ENCODE measurements around the gene ABHD17A.

The ABHD17A gene

DNA sequence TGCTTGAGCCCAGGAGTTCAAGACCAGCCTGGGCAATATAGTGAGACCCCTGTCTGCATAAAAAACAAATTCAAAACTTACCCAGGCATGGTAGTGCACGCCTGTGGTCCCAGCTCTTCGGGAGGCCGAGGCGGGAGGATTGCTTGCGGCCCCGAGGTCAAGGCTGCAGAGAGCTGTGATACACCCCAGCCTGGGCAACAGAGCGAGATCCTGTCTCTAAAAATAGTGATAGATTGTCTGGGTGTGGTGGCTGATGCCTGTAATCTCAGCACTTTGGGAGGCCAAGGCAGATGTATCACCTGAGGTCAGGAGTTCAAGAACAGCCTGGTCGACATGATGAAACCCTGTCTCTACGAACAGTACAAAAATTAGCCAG lies 18.0 kb downstream of the ABHD17A start:
- peaks cover 14% of the 10 kb centered on the region for H3K36me3 ChIP-seq (ENCODE audit: insufficient read depth, insufficient read length, low read length)
- TF ChIP-seq YY1 (IDR thresholded peaks at IDR 0.05; ENCODE audit: insufficient read depth, insufficient read length), result no peak
- H3K4me3 ChIP-seq (ENCODE audit: insufficient read length, low read depth), result no peak overlapping the region
- no peak for DNase-seq (ENCODE audit: low read depth, low spot score)
- H3K9ac ChIP-seq (ENCODE audit: insufficient read length, low read depth), result no peak overlapping the region
- peaks cover 2% of the 10 kb centered on the region for H3K27me3 ChIP-seq (ENCODE audit: insufficient read depth, insufficient read length)
- H3K4me1 ChIP-seq (ENCODE audit: insufficient read depth, insufficient read length), result peaks cover 13% of the 10 kb centered on the region
- peaks cover 7% of the 10 kb centered on the region; the same call in 1 of the 2 replicates for H3K9me3 ChIP-seq (ENCODE audit: insufficient read depth, low read length)

DNA sequence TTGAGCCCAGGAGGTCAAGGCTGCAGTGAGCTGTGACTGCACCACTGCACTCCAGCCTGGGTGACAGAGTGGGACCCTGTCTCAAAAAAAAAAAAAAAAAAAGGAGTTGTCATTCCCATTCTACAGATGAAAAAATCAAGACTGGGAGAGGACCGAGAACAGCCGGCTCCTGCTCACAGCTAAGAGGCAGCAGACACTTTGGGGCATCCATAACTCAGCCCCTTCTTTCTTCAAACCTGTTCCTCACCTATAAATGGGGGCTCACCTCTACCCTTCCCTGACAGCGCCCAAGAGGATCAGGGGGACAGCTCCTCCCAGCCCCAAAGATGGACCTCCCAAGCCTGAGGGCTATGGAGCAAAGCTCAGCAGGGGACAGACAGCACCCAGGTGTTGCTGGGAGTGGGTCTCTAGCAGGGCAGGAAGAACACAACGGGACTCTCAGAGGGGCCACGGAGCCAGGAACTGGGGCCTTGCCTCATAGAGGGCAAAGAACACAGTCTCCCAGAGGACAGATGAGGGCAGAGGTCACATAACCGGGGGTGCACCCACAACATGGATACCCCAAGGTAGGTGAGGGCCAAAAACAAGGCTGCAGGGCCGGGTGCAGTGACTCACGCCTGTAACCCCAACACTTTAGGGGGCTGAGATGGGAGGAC lies 18.5 kb downstream of the ABHD17A start:
- Histone ChIP-seq H3K9ac (ENCODE audit: insufficient read length, low read depth) (no peak overlapping the region), H3K4me1 (ENCODE audit: insufficient read depth, insufficient read length) (peaks cover 13% of the 10 kb centered on the region), H3K4me3 (ENCODE audit: insufficient read length, low read depth) (no peak overlapping the region), H3K36me3 (ENCODE audit: insufficient read depth, insufficient read length, low read length) (peaks cover 12% of the 10 kb centered on the region), H3K9me3 (ENCODE audit: insufficient read depth, low read length) (peaks cover 7% of the 10 kb centered on the region; the same call in 1 of the 2 replicates), H3K27me3 (ENCODE audit: insufficient read depth, insufficient read length) (peaks cover 7% of the 10 kb centered on the region)
- TF ChIP-seq ZNF274 (IDR thresholded peaks at IDR 0.05; ENCODE audit: low read depth, low read length), result no peak
- TF ChIP-seq SUZ12 (IDR thresholded peaks at IDR 0.05; ENCODE audit: extremely low read depth, insufficient read depth, insufficient read length), result no peak
- TF ChIP-seq YY1 (IDR thresholded peaks at IDR 0.05; ENCODE audit: insufficient read depth, insufficient read length), result no peak
- DNase-seq (ENCODE audit: low read depth, low spot score), result no peak

GRCh38 chr19:1865172-1866010 lies 19.9 kb downstream of the ABHD17A start:
- H3K36me3 ChIP-seq (ENCODE audit: insufficient read depth, insufficient read length, low read length), result peaks cover 6% of the 10 kb centered on the region
- peaks cover 21% of the 10 kb centered on the region for H3K27me3 ChIP-seq (ENCODE audit: insufficient read depth, insufficient read length)
- peaks cover 7% of the 10 kb centered on the region; the same call in 1 of the 2 replicates for H3K9me3 ChIP-seq (ENCODE audit: insufficient read depth, low read length)
- TF ChIP-seq SUZ12 (IDR thresholded peaks at IDR 0.05; ENCODE audit: extremely low read depth, insufficient read depth, insufficient read length) (no peak), YY1 (IDR thresholded peaks at IDR 0.05; ENCODE audit: insufficient read depth, insufficient read length) (no peak), ZNF274 (IDR thresholded peaks at IDR 0.05; ENCODE audit: low read depth, low read length) (no peak)
- peaks cover 9% of the 10 kb centered on the region for H3K4me1 ChIP-seq (ENCODE audit: insufficient read depth, insufficient read length)
- peak overlapping the region; percentile 95 for H3K9ac ChIP-seq (ENCODE audit: insufficient read length, low read depth)
- DNase-seq (ENCODE audit: low read depth, low spot score), result no peak
- peak overlapping the region; percentile 77 for H3K4me3 ChIP-seq (ENCODE audit: insufficient read length, low read depth)

- peaks cover 7% of the 10 kb centered on the region; the same call in 1 of the 2 replicates for H3K9me3 ChIP-seq (ENCODE audit: insufficient read depth, low read length)
- peaks cover 24% of the 10 kb centered on the region for H3K27me3 ChIP-seq (ENCODE audit: insufficient read depth, insufficient read length)
- H3K4me1 ChIP-seq (ENCODE audit: insufficient read depth, insufficient read length), result peaks cover 6% of the 10 kb centered on the region
- H3K9ac ChIP-seq (ENCODE audit: insufficient read length, low read depth), result peak overlapping the region; percentile 95
- no peak for DNase-seq (ENCODE audit: low read depth, low spot score)
- TF ChIP-seq SUZ12 (IDR thresholded peaks at IDR 0.05; ENCODE audit: extremely low read depth, insufficient read depth, insufficient read length), result no peak
- no peak for TF ChIP-seq YY1 (IDR thresholded peaks at IDR 0.05; ENCODE audit: insufficient read depth, insufficient read length)
- no peak for TF ChIP-seq ZNF274 (IDR thresholded peaks at IDR 0.05; ENCODE audit: low read depth, low read length)
- H3K4me3 ChIP-seq (ENCODE audit: insufficient read length, low read depth), result peak overlapping the region; percentile 77
- peaks cover 6% of the 10 kb centered on the region for H3K36me3 ChIP-seq (ENCODE audit: insufficient read depth, insufficient read length, low read length)
Measured at GRCh38 chr19:1864480-1865171, 20.7 kb downstream of the ABHD17A start.

- Histone ChIP-seq H3K4me3 (ENCODE audit: insufficient read length, low read depth) (peak overlapping the region; percentile 84), H3K4me1 (ENCODE audit: insufficient read depth, insufficient read length) (peaks cover 11% of the 10 kb centered on the region), H3K36me3 (ENCODE audit: insufficient read depth, insufficient read length, low read length) (peaks cover 6% of the 10 kb centered on the region), H3K9me3 (ENCODE audit: insufficient read depth, low read length) (peaks cover 7% of the 10 kb centered on the region; the same call in 1 of the 2 replicates), H3K9ac (ENCODE audit: insufficient read length, low read depth) (peak overlapping the region; percentile 95), H3K27me3 (ENCODE audit: insufficient read depth, insufficient read length) (peaks cover 24% of the 10 kb centered on the region)
- peak; percentile 89 for DNase-seq (ENCODE audit: low read depth, low spot score)
- TF ChIP-seq YY1 (IDR thresholded peaks at IDR 0.05; ENCODE audit: insufficient read depth, insufficient read length), result no peak
Measured at GRCh38 chr19:1863638-1864479, 21.4 kb downstream of the ABHD17A start.

DNA sequence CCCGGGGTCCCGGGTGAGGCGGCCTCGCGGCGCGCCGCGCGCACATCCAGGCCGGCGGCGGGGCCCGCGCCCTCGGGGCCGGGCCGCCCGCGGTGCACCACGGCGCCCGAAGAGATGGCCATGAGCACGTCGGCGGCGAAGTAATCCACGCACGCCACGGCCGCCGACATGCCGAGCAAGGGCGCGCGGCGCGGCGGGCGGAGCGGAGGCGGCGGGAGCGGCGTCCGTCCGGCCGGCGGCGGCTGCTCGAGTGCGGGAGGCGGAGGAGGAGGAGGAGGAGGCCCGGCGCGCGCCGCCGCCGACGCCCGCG lies 22.0 kb downstream of the ABHD17A start, which contains the start of gene KLF16:
KLF16 (minus strand) TSS at position 252 of the 310 bp plus-strand sequence; CDS start at position 170, 82 bp downstream.
- TF ChIP-seq ZNF274 (IDR thresholded peaks at IDR 0.05; ENCODE audit: low read depth, low read length) (no peak), YY1 (IDR thresholded peaks at IDR 0.05; ENCODE audit: insufficient read depth, insufficient read length) (no peak)
- Histone ChIP-seq H3K4me1 (ENCODE audit: insufficient read depth, insufficient read length) (peaks cover 16% of the 10 kb centered on the region), H3K4me3 (ENCODE audit: insufficient read length, low read depth) (peak within 1 kb of the TSS; percentile 84), H3K9ac (ENCODE audit: insufficient read length, low read depth) (peak within 1 kb of the TSS; percentile 95), H3K9me3 (ENCODE audit: insufficient read depth, low read length) (peaks cover 7% of the 10 kb centered on the region; the same call in 1 of the 2 replicates), H3K36me3 (ENCODE audit: insufficient read depth, insufficient read length, low read length) (peaks cover 6% of the 10 kb centered on the region), H3K27me3 (ENCODE audit: insufficient read depth, insufficient read length) (peaks cover 24% of the 10 kb centered on the region)
- no peak for DNase-seq (ENCODE audit: low read depth, low spot score)
